HG02798 (cell line): ENCODE data around the gene ZDHHC6.
"Not testable (repeated sequence)": the region's sequence is repeated elsewhere in the genome, so short reads cannot be mapped to it uniquely, and the experiment has no call there.

Source experiments
- ATAC-seq: cut with Tn5 transposase; IDR thresholded peaks from one replicate; pipeline ENCODE4 v1.9.1; 2021; ENCODE audit warnings: mild to moderate bottlenecking; ENCODE audit not compliant: unreplicated experiment, poor library complexity

ZDHHC6 gene, protein sequence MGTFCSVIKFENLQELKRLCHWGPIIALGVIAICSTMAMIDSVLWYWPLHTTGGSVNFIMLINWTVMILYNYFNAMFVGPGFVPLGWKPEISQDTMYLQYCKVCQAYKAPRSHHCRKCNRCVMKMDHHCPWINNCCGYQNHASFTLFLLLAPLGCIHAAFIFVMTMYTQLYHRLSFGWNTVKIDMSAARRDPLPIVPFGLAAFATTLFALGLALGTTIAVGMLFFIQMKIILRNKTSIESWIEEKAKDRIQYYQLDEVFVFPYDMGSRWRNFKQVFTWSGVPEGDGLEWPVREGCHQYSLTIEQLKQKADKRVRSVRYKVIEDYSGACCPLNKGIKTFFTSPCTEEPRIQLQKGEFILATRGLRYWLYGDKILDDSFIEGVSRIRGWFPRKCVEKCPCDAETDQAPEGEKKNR

GRCh38 chr10:112446855-112447619 lies at the start of gene ZDHHC6, which contains the start of gene VTI1A:
Gene ZDHHC6, minus strand, starts transcription at chr10:112446914. Its CDS starts 1,478 bp downstream, at chr10:112445436.
Gene VTI1A, plus strand, starts transcription at chr10:112447215. Its CDS starts 159 bp downstream, at chr10:112447374.
- ATAC-seq = peak; percentile 97

GRCh38 chr10:112492736-112493135 lies 46.0 kb upstream of the ZDHHC6 start:
- ATAC-seq = no peak

DNA sequence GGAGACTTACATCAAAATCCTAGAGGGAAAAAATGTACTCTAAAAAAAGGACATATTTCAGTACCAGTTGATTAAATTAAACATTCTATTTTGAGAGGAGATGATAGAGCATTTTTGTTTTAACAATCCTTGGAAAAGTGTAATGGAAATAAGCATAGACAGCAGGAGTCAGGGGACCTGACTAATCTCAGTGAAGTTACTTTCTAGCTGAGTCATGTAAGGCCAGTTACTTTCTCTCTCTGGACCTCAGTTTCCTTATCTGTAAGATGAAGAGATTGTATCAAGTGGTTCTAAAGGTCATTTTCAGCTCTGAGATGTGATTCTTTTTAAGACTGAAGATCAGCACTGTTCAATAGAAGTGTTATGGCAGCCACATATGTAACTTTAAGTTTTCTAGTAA lies 44.4 kb upstream of the ZDHHC6 start:
- no peak for ATAC-seq

- ATAC-seq = no peak
Observed at GRCh38 chr10:112490545-112490944, 43.8 kb upstream of the ZDHHC6 start.

DNA sequence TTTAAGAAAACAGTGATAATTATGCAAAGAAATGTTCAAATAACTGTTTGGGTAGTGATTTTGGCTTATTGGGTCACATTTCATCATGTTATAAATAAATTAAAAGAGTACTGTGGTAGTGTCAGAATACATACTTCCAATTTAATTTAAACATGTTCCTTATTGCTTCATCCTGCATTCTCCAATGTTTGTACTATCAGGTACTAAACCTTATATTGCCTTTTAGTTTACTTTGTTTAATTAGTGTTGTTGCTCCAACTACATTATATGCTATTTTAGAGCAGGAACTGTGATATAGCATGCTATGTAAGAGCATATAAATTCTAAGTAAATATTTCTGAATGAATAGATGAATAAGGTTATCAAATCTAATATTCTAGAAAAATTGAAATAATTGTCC lies 41.2 kb upstream of the ZDHHC6 start:
- ATAC-seq = no peak

DNA sequence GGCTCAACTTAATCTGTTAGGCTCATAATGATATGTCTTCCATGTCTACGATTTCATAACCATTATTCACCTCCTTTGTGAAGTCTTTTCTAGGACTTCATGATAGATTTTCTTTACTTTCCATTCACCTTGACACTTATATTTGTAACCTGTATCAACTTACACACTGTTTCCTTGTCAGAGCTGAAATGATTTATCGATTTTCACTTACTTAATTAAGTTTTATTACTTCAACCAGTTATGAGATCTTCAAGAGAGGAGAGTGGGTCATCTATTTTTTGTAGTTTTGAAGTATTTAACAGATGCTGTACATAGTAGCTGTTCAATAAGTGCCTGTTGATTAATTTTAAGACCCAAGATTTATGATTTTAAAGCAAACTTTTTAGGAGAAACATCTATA lies 37.7 kb upstream of the ZDHHC6 start:
- no peak for ATAC-seq

GRCh38 chr10:112481602-112482001 lies 34.9 kb upstream of the ZDHHC6 start:
- ATAC-seq = no peak

DNA sequence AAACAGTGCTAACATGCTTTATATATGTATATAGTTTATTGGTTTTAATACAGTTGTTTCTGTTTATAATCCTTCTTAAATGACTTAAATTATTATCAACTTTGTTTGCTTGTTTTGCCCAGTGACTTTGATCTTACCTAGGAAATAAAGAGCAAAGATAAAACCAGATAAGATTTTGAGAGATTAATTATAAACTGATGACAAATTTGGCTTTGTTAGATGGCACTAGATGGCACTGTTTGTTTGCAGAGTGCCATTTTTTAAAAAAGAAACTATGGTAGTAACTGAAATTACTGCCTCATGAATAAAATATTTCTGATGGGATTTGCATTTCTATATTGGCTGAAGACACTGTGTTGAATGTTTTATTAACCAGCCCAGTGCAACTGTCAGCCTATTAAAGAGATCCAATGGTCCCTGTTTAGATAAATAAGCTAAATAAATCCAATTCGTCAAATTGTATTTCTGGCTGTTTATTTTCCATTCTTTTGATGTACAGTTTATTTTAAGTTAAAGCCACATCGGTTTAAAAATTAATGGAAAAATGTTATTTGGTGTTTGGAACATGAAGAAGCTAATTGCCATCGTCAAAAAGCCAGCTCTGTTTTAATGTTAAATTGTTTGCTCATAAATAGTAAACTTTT lies 29.0 kb upstream of the ZDHHC6 start:
- ATAC-seq = no peak

GRCh38 chr10:112471878-112472487 lies 25.3 kb upstream of the ZDHHC6 start:
- peak; percentile 82 for ATAC-seq

GRCh38 chr10:112467541-112468075 lies 20.9 kb upstream of the ZDHHC6 start:
- no peak for ATAC-seq

DNA sequence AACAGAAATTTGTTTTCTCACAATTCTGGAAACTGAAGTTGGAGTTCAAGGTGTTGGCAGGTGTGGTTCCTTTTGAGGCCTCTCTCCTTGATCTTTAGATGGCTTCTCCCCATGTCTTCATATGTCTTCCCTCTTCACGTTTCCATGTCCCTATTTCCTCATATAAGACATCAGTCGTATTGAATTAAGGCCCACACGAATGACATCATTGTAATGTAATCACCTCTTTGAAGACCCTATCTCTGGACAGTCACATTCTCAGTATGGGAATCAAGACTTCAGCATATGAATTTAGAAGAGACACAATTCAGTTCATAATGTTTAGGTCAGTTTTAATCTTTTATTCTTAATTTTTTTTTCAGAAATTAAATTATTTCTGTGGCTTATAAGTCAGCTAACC lies 20.1 kb upstream of the ZDHHC6 start:
- ATAC-seq = no peak

GRCh38 chr10:112465299-112465883 lies 18.7 kb upstream of the ZDHHC6 start:
- peak; percentile 34 for ATAC-seq

DNA sequence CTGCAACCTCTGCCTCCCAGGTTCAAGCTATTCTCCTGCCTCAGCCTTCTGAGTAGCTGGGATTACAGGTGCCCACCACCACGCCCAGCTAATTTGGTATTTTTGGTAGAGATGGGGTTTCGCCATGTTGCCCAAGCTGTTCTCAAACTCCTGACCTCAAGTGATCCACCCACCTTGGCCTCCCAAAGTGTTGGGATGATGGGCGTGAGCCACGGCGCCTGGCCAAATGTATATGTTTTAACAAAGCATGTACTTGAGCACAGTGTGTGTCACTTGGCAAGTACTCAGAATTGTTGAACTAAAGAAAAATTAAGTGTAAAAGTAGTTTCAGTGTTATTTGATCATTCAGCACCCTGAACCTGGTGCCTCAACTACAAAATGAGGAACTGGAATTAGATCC lies 17.4 kb upstream of the ZDHHC6 start:
- ATAC-seq = not testable (repeated sequence)

DNA sequence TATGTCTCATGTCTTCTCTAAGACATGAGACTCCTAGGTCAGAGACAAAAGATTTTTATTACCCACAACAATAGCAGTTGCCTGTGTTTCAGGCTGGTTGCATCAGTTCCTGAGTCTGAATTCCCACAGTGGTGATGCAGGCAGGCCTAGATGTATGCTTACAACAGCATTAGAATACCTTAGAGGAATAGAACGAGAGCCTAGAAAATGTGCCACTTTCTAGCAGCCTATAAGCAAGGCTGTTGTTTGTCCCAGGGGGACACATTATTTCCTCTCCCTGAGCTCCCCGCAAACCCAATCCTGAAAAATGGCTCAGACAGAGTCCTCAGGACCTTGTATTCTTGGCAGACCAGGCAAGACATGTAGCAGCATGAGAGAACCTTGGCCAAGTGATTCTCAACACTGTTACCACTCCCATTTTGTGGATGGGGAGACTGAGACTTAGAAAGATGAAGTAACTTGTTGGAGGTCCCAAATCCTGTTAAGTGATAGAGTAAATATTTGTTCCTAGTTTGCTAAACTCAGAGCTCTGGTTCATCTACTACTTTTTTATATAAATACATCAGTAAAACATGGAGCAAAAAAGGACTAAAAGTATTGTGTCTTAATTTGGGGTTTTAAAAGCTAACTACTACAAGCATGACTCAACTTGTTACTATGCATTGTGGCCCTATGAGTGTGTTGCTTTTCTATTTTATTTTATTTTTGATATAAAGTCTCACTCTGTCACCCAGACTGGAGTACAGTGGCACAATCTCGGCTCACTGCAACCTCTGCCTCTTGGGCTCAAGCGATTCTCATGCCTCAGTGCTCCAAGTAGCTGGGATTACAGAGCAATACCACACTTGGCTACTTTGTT lies 14.5 kb upstream of the ZDHHC6 start:
- no peak for ATAC-seq

DNA sequence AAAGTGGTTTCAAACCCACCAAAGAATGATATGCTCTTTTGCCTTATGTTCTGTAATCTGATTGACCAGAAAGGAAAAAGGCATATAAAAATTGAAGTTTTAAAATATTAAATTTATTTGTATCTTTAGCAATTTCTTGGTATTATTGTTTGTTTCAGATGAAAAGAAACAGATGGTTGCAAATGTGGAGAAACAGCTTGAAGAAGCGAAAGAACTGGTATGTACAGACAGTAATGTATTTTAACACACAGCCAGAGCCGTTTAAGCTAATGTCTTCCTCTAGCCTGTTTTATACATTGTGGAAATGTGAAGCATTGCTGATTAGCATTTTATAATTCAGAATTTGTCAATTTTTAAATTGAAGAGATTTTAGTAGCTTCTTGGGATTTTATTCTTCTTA lies 13.7 kb upstream of the ZDHHC6 start:
- ATAC-seq = no peak

DNA sequence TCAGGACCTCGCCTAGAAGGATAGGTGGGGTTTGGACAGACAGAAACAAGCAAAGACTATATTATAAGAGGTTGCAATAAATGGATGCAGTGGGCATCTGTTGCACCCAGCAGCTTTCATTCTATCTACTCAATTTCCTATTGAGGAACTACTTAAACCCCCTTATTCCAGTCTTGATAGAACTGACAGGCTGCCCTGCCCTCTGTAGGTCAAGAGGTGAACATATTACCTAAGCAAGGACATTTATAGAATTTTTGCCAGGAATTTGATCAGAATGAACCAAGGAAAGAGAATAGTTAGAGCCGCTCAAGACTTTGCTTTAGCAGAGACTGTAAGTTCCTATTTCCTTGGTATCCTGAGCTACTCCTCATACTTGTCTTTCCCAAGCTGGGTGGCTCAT lies 9.8 kb upstream of the ZDHHC6 start:
- ATAC-seq = no peak

- no peak for ATAC-seq
Observed at GRCh38 chr10:112454910-112455779, 8.4 kb upstream of the ZDHHC6 start.

GRCh38 chr10:112448888-112449287 lies 2.2 kb upstream of the ZDHHC6 start:
- no peak for ATAC-seq
